WTC11 (cell line): ENCODE data around the gene RAB43. TPM values are rescaled to one million over a fixed set of nuclear protein-coding genes. Genes with fewer than 3 reads are reported as not detected.

Source experiments
- ATAC-seq: fragments of 200-7000 bp; cut with Tn5 transposase; 2 replicates; pipeline ENCODE4 v1.10.0; 2021; ENCODE audit warnings: mild to moderate bottlenecking, moderate library complexity
- CTCF ChIA-PET: fragments of 300-600 bp; sonication (Branson Sonifier 250); formaldehyde crosslinking; loops from one replicate; lab custom pipeline; 2021; ENCODE audit warnings: antibody characterized with exemption; lab: Charles Lee
- POLR2A ChIA-PET: fragments of 350-600 bp; sonication (Branson Sonifier 250); formaldehyde crosslinking; loops from one replicate; lab custom pipeline; 2021; ENCODE audit warnings: antibody characterized with exemption; lab: Charles Lee
- DNase-seq: peaks from one replicate; pipeline ENCODE4 v3.0.0; 2021; ENCODE audit warnings: low spot score
- H3K27ac Mint-ChIP-seq: 2 replicates; pipeline ENCODE4 v1.8.0; 2021; ENCODE audit warnings: mixed read lengths
- H3K27me3 Mint-ChIP-seq: 2 replicates; pipeline ENCODE4 v1.8.0; 2021; ENCODE audit warnings: low read depth, mild to moderate bottlenecking, moderate library complexity, mixed read lengths
- H3K36me3 Mint-ChIP-seq: 2 replicates; pipeline ENCODE4 v1.8.0; 2021; ENCODE audit warnings: mixed read lengths
- H3K4me1 Mint-ChIP-seq: 2 replicates; pipeline ENCODE4 v1.8.0; 2022; ENCODE audit warnings: mixed read lengths
- H3K4me3 Mint-ChIP-seq: 2 replicates; pipeline ENCODE4 v1.8.0; 2021; ENCODE audit warnings: mild to moderate bottlenecking, moderate library complexity, mixed read lengths
- H3K9me3 Mint-ChIP-seq: 2 replicates; pipeline ENCODE4 v1.8.0; 2021; ENCODE audit warnings: mixed read lengths
- ETV6 ChIP-seq: sonication (generic); formaldehyde crosslinking; IDR thresholded peaks from 2 replicates; pipeline ENCODE4 v1.8.1; 2022; ENCODE audit warnings: mild to moderate bottlenecking, missing genetic modification reagents
- FOXJ3 ChIP-seq: sonication (generic); formaldehyde crosslinking; IDR thresholded peaks from 2 replicates; pipeline ENCODE4 v1.9.0; 2021; ENCODE audit warnings: missing genetic modification reagents, mild to moderate bottlenecking, borderline replicate concordance
- FOXP1 ChIP-seq: sonication (generic); formaldehyde crosslinking; IDR thresholded peaks from 2 replicates; pipeline ENCODE4 v1.8.0; 2022; ENCODE audit warnings: missing genetic modification reagents, mild to moderate bottlenecking, moderate library complexity, borderline replicate concordance
- GABPB1 ChIP-seq: sonication (generic); formaldehyde crosslinking; IDR thresholded peaks from 2 replicates; pipeline ENCODE4 v1.8.1; 2023; ENCODE audit warnings: mild to moderate bottlenecking, missing genetic modification reagents
- GRHL2 ChIP-seq: fragments of 250-450 bp; sonication (Bioruptor Pico); IDR thresholded peaks from 2 replicates; pipeline ENCODE4 v1.8.0; 2022; ENCODE audit warnings: mild to moderate bottlenecking, moderate library complexity; ENCODE audit not compliant: insufficient replicate concordance, severe bottlenecking
- GTF2I ChIP-seq: fragments of 250-450 bp; sonication (Bioruptor Pico); conservative IDR thresholded peaks from 2 replicates; pipeline ENCODE4 v1.4.0; 2021; ENCODE audit warnings: mild to moderate bottlenecking
- IRF2 ChIP-seq: sonication (generic); formaldehyde crosslinking; IDR thresholded peaks from 2 replicates; pipeline ENCODE4 v1.8.0; 2022; ENCODE audit warnings: low read depth, missing genetic modification reagents, borderline replicate concordance
- KAT7 ChIP-seq: sonication (generic); formaldehyde crosslinking; IDR thresholded peaks from 2 replicates; pipeline ENCODE4 v1.8.1; 2023; ENCODE audit warnings: missing genetic modification reagents, mild to moderate bottlenecking, borderline replicate concordance
- MLX ChIP-seq: sonication (generic); formaldehyde crosslinking; IDR thresholded peaks from 2 replicates; pipeline ENCODE4 v1.8.1; 2023; ENCODE audit warnings: mild to moderate bottlenecking, missing genetic modification reagents, moderate library complexity
- MXD4 ChIP-seq: fragments of 250-450 bp; sonication (Bioruptor Pico); IDR thresholded peaks from 2 replicates; pipeline ENCODE4 v1.8.0; 2021; ENCODE audit warnings: mild to moderate bottlenecking, moderate library complexity, borderline replicate concordance
- PRDM15 ChIP-seq: sonication (generic); formaldehyde crosslinking; IDR thresholded peaks from 2 replicates; pipeline ENCODE4 v1.8.0; 2022; ENCODE audit warnings: missing genetic modification reagents
- SOX15 ChIP-seq: fragments of 250-450 bp; sonication (Bioruptor Pico); IDR thresholded peaks from 2 replicates; pipeline ENCODE4 v1.9.0; 2021; ENCODE audit warnings: mild to moderate bottlenecking
- TEAD1 ChIP-seq: sonication (generic); formaldehyde crosslinking; IDR thresholded peaks from 2 replicates; pipeline ENCODE4 v1.8.0; 2022; ENCODE audit warnings: mild to moderate bottlenecking, missing genetic modification reagents
- ZBTB21 ChIP-seq: sonication (generic); formaldehyde crosslinking; IDR thresholded peaks from 2 replicates; pipeline ENCODE4 v1.8.1; 2023; ENCODE audit warnings: mild to moderate bottlenecking, missing genetic modification reagents, borderline replicate concordance
- ZBTB43 ChIP-seq: sonication (generic); formaldehyde crosslinking; IDR thresholded peaks from 2 replicates; pipeline ENCODE4 v1.8.1; 2023; ENCODE audit warnings: mild to moderate bottlenecking, missing genetic modification reagents
- ZNF219 ChIP-seq: sonication (generic); formaldehyde crosslinking; IDR thresholded peaks from 2 replicates; pipeline ENCODE4 v1.8.0; 2023; ENCODE audit warnings: missing genetic modification reagents, mild to moderate bottlenecking, borderline replicate concordance
- ZNF263 ChIP-seq: sonication (generic); formaldehyde crosslinking; IDR thresholded peaks from 2 replicates; pipeline ENCODE4 v1.8.1; 2022; ENCODE audit warnings: low read depth, mild to moderate bottlenecking, moderate library complexity, missing genetic modification reagents
- total RNA-seq: library from RNA; stranded (reverse); gene quantifications from 3 replicates; pipeline ENCODE4 v1.2.3, GENCODE V29; 2021
- TF ChIP-seq, protein P1 (sequence below): sonication (generic); formaldehyde crosslinking; IDR thresholded peaks from 2 replicates; pipeline ENCODE4 v1.8.0; 2023; ENCODE audit warnings: missing genetic modification reagents
- TF ChIP-seq, protein P2 (sequence below): sonication (generic); formaldehyde crosslinking; IDR thresholded peaks from 2 replicates; pipeline ENCODE4 v1.8.1; 2023; ENCODE audit warnings: mild to moderate bottlenecking, moderate library complexity, missing genetic modification reagents
- TF ChIP-seq, protein P3 (sequence below): fragments of 250-450 bp; sonication (Bioruptor Pico); IDR thresholded peaks from 2 replicates; pipeline ENCODE4 v2.1.2; 2022; ENCODE audit warnings: mild to moderate bottlenecking, moderate library complexity
- TF ChIP-seq, protein P4 (sequence below): sonication (generic); formaldehyde crosslinking; IDR thresholded peaks from 2 replicates; pipeline ENCODE4 v1.8.1; 2022; ENCODE audit warnings: missing genetic modification reagents, borderline replicate concordance

The RAB43 gene
- total RNA-seq, 1 experiment from 2014 or later: 34.5 TPM

DNA sequence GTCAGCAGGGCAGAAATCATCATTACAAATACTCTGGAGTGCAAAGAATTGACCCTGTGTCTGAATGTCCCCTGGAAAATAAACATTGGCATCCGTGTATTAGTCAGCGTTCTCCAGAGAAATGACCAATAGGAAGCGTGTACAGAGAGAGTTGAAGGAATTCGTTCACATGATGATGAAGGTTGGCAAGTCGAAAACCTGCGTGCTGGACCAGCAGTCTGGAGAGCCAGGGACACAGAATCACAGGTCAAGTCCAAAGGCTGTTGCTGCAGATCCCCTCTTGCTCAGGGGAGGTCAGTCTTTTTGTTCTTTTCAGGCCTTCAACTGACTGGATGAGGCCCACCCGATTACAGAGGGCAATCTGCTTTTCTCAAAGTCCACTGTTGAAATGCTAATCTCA, 44.4 kb downstream of the RAB43 start:
- Mint-ChIP-seq H3K4me1 (no peaks in the 10 kb centered on the region), H3K36me3 (no peaks in the 10 kb centered on the region), H3K4me3 (no peak overlapping the region), H3K27ac (no peak overlapping the region), H3K27me3 (peaks cover 4% of the 10 kb centered on the region; the same call in 1 of the 2 replicates), H3K9me3 (0 out of 2 replicates have a peak, but pooled peaks cover 5% of the 10 kb centered on the region)
- ChIA-PET CTCF (interaction anchor here (0.9 kb wide), 1 partner anchor 107 kb away, joined by 3 read pairs; no protein-coding TSS in a partner anchor), POLR2A (interaction anchor here (0.7 kb wide), 1 partner anchor 75 kb away, joined by 9 read pairs; no protein-coding TSS in a partner anchor)
- no peak for ATAC-seq
- TF ChIP-seq FOXJ3 (CRISPR knock-in tag): no peak
- TF ChIP-seq ETV6 (CRISPR knock-in tag): no peak
- no peak for TF ChIP-seq ZBTB43 (CRISPR knock-in tag)
- TF ChIP-seq, protein P1, sequence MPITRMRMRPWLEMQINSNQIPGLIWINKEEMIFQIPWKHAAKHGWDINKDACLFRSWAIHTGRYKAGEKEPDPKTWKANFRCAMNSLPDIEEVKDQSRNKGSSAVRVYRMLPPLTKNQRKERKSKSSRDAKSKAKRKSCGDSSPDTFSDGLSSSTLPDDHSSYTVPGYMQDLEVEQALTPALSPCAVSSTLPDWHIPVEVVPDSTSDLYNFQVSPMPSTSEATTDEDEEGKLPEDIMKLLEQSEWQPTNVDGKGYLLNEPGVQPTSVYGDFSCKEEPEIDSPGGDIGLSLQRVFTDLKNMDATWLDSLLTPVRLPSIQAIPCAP (CRISPR knock-in tag): no peak
- DNase-seq: no peak

- no peak for ATAC-seq
- no peak overlapping the region for H3K27ac Mint-ChIP-seq
- ChIA-PET CTCF (interaction anchor here (1.6 to 4.4 kb wide), 4 partner anchors 17 to 100 kb away, joined by 3 to 26 read pairs (median 18); no protein-coding TSS in a partner anchor), POLR2A (no interaction called here)
- H3K4me3 Mint-ChIP-seq: no peak overlapping the region
- no peak for DNase-seq
- peaks cover 28% of the 10 kb centered on the region for H3K9me3 Mint-ChIP-seq
- peaks cover 4% of the 10 kb centered on the region; the same call in 1 of the 2 replicates for H3K27me3 Mint-ChIP-seq
- H3K4me1 Mint-ChIP-seq: no peaks in the 10 kb centered on the region
- no peaks in the 10 kb centered on the region for H3K36me3 Mint-ChIP-seq
- TF ChIP-seq TEAD1 (CRISPR knock-in tag) (no peak), PRDM15 (no peak), GRHL2 (CRISPR knock-in tag) (no peak), ZNF263 (CRISPR knock-in tag) (no peak), ZBTB21 (CRISPR knock-in tag) (no peak), FOXP1 (CRISPR knock-in tag) (no peak), GTF2I (no peak), KAT7 (CRISPR knock-in tag) (no peak), ZNF219 (CRISPR knock-in tag) (no peak), MXD4 (no peak), IRF2 (CRISPR knock-in tag) (no peak), MLX (no peak), GABPB1 (CRISPR knock-in tag) (no peak), SOX15 (CRISPR knock-in tag) (no peak)
- TF ChIP-seq, protein P2, sequence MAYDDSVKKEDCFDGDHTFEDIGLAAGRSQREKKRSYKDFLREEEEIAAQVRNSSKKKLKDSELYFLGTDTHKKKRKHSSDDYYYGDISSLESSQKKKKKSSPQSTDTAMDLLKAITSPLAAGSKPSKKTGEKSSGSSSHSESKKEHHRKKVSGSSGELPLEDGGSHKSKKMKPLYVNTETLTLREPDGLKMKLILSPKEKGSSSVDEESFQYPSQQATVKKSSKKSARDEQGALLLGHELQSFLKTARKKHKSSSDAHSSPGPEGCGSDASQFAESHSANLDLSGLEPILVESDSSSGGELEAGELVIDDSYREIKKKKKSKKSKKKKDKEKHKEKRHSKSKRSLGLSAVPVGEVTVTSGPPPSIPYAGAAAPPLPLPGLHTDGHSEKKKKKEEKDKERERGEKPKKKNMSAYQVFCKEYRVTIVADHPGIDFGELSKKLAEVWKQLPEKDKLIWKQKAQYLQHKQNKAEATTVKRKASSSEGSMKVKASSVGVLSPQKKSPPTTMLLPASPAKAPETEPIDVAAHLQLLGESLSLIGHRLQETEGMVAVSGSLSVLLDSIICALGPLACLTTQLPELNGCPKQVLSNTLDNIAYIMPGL (CRISPR knock-in tag): no peak
- TF ChIP-seq, protein P3, sequence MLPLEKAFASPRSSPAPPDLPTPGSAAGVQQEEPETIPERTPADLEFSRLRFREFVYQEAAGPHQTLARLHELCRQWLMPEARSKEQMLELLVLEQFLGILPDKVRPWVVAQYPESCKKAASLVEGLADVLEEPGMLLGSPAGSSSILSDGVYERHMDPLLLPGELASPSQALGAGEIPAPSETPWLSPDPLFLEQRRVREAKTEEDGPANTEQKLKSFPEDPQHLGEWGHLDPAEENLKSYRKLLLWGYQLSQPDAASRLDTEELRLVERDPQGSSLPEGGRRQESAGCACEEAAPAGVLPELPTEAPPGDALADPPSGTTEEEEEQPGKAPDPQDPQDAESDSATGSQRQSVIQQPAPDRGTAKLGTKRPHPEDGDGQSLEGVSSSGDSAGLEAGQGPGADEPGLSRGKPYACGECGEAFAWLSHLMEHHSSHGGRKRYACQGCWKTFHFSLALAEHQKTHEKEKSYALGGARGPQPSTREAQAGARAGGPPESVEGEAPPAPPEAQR (CRISPR knock-in tag): no peak
- TF ChIP-seq, protein P4, sequence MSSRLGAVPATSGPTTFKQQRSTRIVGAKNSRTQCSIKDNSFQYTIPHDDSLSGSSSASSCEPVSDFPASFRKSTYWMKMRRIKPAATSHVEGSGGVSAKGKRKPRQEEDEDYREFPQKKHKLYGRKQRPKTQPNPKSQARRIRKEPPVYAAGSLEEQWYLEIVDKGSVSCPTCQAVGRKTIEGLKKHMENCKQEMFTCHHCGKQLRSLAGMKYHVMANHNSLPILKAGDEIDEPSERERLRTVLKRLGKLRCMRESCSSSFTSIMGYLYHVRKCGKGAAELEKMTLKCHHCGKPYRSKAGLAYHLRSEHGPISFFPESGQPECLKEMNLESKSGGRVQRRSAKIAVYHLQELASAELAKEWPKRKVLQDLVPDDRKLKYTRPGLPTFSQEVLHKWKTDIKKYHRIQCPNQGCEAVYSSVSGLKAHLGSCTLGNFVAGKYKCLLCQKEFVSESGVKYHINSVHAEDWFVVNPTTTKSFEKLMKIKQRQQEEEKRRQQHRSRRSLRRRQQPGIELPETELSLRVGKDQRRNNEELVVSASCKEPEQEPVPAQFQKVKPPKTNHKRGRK (CRISPR knock-in tag): no peak
Observed at GRCh38 chr3:129070086-129070885, 51.3 kb downstream of the RAB43 start.
